GM23338 (cell line): Measurements from ENCODE around the gene SLC51A. TPM values are rescaled to one million over a fixed set of nuclear protein-coding genes. Genes with fewer than 3 reads are reported as not detected.

Experiments
- ATAC-seq: fragments of 200-7000 bp; cut with Tn5 transposase; 3 replicates; pipeline ENCODE4 v1.9.1; 2020
- DNase-seq: peaks from one replicate; pipeline ENCODE4 v3.0.0-alpha.2; 2015; ENCODE audit warnings: low spot score
- H2AFZ ChIP-seq: fragments of 200-600 bp; sonication (generic); 2 replicates; pipeline ENCODE4 v1.8.0; 2016; ENCODE audit warnings: antibody characterized with exemption, mild to moderate bottlenecking, moderate library complexity
- H3F3A ChIP-seq: fragments of 200-600 bp; sonication (generic); replicated peaks from 2 replicates; pipeline ENCODE4 v1.8.0; 2017; ENCODE audit warnings: antibody characterized with exemption, mixed run types, low read depth
- H3K27ac ChIP-seq: fragments of 200-600 bp; sonication (generic); 2 replicates; pipeline ENCODE4 v1.6.1; 2016; ENCODE audit warnings: low read depth
- H3K27me3 ChIP-seq: fragments of 200-600 bp; sonication (generic); 2 replicates; pipeline ENCODE4 v1.8.0; 2016; ENCODE audit warnings: mild to moderate bottlenecking, mixed run types, moderate library complexity; ENCODE audit not compliant: insufficient read depth
- H3K36me3 ChIP-seq: fragments of 200-600 bp; sonication (generic); 2 replicates; pipeline ENCODE4 v1.8.0; 2016; ENCODE audit warnings: mild to moderate bottlenecking; ENCODE audit not compliant: insufficient read depth
- H3K4me1 ChIP-seq: fragments of 200-600 bp; sonication (generic); 2 replicates; pipeline ENCODE4 v1.8.0; 2016; ENCODE audit warnings: mild to moderate bottlenecking, moderate library complexity; ENCODE audit not compliant: insufficient read depth
- H3K4me2 ChIP-seq: fragments of 200-600 bp; sonication (generic); 2 replicates; pipeline ENCODE4 v1.7.1; 2017; ENCODE audit warnings: mixed run types
- H3K4me3 ChIP-seq: fragments of 200-600 bp; sonication (generic); 2 replicates; pipeline ENCODE4 v1.6.1; 2016; ENCODE audit warnings: mixed run types
- H3K79me2 ChIP-seq: fragments of 200-600 bp; sonication (generic); replicated peaks from 2 replicates; pipeline ENCODE4 v1.8.0; 2017; ENCODE audit warnings: mild to moderate bottlenecking; ENCODE audit not compliant: insufficient read depth
- H3K9me2 ChIP-seq: fragments of 200-600 bp; sonication (generic); 2 replicates; pipeline ENCODE4 v1.8.0; 2017; ENCODE audit not compliant: insufficient read depth
- H4K20me1 ChIP-seq: fragments of 200-600 bp; sonication (generic); replicated peaks from 2 replicates; pipeline ENCODE4 v1.8.0; 2017; ENCODE audit warnings: mild to moderate bottlenecking; ENCODE audit not compliant: insufficient read depth
- H3K27ac Mint-ChIP-seq: 2 replicates; pipeline ENCODE4 v1.8.0; 2020; ENCODE audit warnings: inconsistent platforms, mild to moderate bottlenecking, moderate library complexity, mixed read lengths
- H3K27me3 Mint-ChIP-seq: 3 replicates; pipeline ENCODE4 v1.8.0; 2022; ENCODE audit warnings: low read depth, mild to moderate bottlenecking, moderate library complexity, mixed read lengths, inconsistent platforms; ENCODE audit not compliant: insufficient read depth, poor library complexity
- H3K36me3 Mint-ChIP-seq: 3 replicates; pipeline ENCODE4 v1.8.0; 2021; ENCODE audit warnings: low read depth, mild to moderate bottlenecking, inconsistent platforms, moderate library complexity, mixed read lengths
- H3K4me1 Mint-ChIP-seq: 3 replicates; pipeline ENCODE4 v1.8.0; 2020; ENCODE audit warnings: mild to moderate bottlenecking, inconsistent platforms, mixed read lengths
- H3K4me3 Mint-ChIP-seq: 3 replicates; pipeline ENCODE4 v1.8.0; 2021; ENCODE audit warnings: moderate library complexity, mild to moderate bottlenecking, inconsistent platforms, mixed read lengths
- H3K9me3 Mint-ChIP-seq: 3 replicates; pipeline ENCODE4 v1.8.0; 2020; ENCODE audit warnings: moderate library complexity, mild to moderate bottlenecking, inconsistent platforms, mixed read lengths
- CREB1 ChIP-seq: fragments of 250-450 bp; sonication (Bioruptor Pico); IDR thresholded peaks from 2 replicates; pipeline ENCODE4 v1.5.0; 2020; ENCODE audit warnings: low read depth, mild to moderate bottlenecking, moderate library complexity
- CTCF ChIP-seq, 2 experiments: fragments of 200-600 bp in 1 of 2; sonication (generic) in 1 of 2; conservative IDR thresholded peaks; 2 replicates each; pipeline versions ENCODE4 v1.5.1 to v1.6.1; 2016 to 2017; ENCODE audit warnings: antibody characterized with exemption in 2 of 2, low read depth in 2 of 2, mild to moderate bottlenecking in 2 of 2, moderate library complexity in 1 of 2
- ETS1 ChIP-seq: IDR thresholded peaks from 2 replicates; pipeline ENCODE4 v1.6.1; 2016; ENCODE audit warnings: antibody characterized with exemption
- EZH2 ChIP-seq: fragments of 200-600 bp; sonication (generic); IDR thresholded peaks from one replicate; pipeline ENCODE4 v1.8.0; 2017; ENCODE audit warnings: antibody characterized with exemption, mild to moderate bottlenecking, low read depth; ENCODE audit not compliant: unreplicated experiment
- EZH2phosphoT487 ChIP-seq: fragments of 200-600 bp; sonication (generic); IDR thresholded peaks from one replicate; pipeline ENCODE4 v1.8.1; 2018; ENCODE audit warnings: antibody characterized with exemption; ENCODE audit not compliant: unreplicated experiment
- JUNB ChIP-seq: IDR thresholded peaks from one replicate; pipeline ENCODE4 v1.6.1; 2016; ENCODE audit warnings: antibody characterized with exemption; ENCODE audit not compliant: unreplicated experiment
- NANOG ChIP-seq: IDR thresholded peaks from 2 replicates; pipeline ENCODE4 v1.6.1; 2016; ENCODE audit warnings: antibody characterized with exemption, borderline replicate concordance
- POLR2AphosphoS5 ChIP-seq: IDR thresholded peaks from 2 replicates; pipeline ENCODE4 v1.6.1; 2016; ENCODE audit warnings: antibody characterized with exemption, low read depth
- REST ChIP-seq: IDR thresholded peaks from one replicate; pipeline ENCODE4 v1.6.1; 2018; ENCODE audit warnings: antibody characterized with exemption; ENCODE audit not compliant: unreplicated experiment
- STAT1 ChIP-seq: IDR thresholded peaks from one replicate; pipeline ENCODE4 v1.6.1; 2016; ENCODE audit warnings: antibody characterized with exemption; ENCODE audit not compliant: unreplicated experiment
- ZNF114 ChIP-seq: fragments of 250-450 bp; sonication (Bioruptor Pico); IDR thresholded peaks from 2 replicates; pipeline ENCODE4 v1.5.0; 2020; ENCODE audit warnings: mild to moderate bottlenecking, moderate library complexity
- ZNF331 ChIP-seq: fragments of 250-450 bp; sonication (Bioruptor Pico); IDR thresholded peaks from 2 replicates; pipeline ENCODE4 v1.5.0; 2020; ENCODE audit warnings: low read depth, mild to moderate bottlenecking, moderate library complexity
- ZNF462 ChIP-seq: fragments of 250-450 bp; sonication (Bioruptor Pico); IDR thresholded peaks from 2 replicates; pipeline ENCODE4 v1.5.0; 2020; ENCODE audit warnings: mild to moderate bottlenecking, moderate library complexity
- polyA plus RNA-seq: library from polyadenylated mRNA; unstranded; fragments of >200 nt; fragmentation: Nextera tagmentation; extraction: Ambion mirVana; gene quantifications from 2 replicates; pipeline ENCODE4 v1.2.1, GENCODE V29; 2016
- total RNA-seq: library from RNA; depleted of rRNA; stranded (reverse); fragments of >200 nt; shearing (Covaris generic); gene quantifications from 2 replicates; pipeline ENCODE4 v1.2.3, GENCODE V29; 2014

The SLC51A gene
- total and polyA plus RNA-seq, 2 experiments from 2014 or later = 4.0 to 6.7 TPM

GRCh38 chr3:196273655-196274054 lies 57.3 kb downstream of the SLC51A start (continued):
- TF ChIP-seq STAT1 = no peak
- TF ChIP-seq EZH2 = no peak
- no peak for TF ChIP-seq ETS1
- no peak for TF ChIP-seq NANOG
- TF ChIP-seq CREB1 (CRISPR knock-in tag) = no peak
- TF ChIP-seq JUNB = no peak
- no peak for TF ChIP-seq POLR2AphosphoS5

GRCh38 chr3:196274585-196274984 lies 58.3 kb downstream of the SLC51A start:
- Mint-ChIP-seq H3K27ac (no peak overlapping the region), H3K27me3 (peaks cover 1% of the 10 kb centered on the region), H3K9me3 (peaks cover 27% of the 10 kb centered on the region), H3K36me3 (peaks cover 49% of the 10 kb centered on the region), H3K4me3 (no peak overlapping the region), H3K4me1 (peaks cover 3% of the 10 kb centered on the region; the same call in 2 of the 3 replicates)
- no peaks in the 10 kb centered on the region for H3K9me2 ChIP-seq
- no peaks in the 10 kb centered on the region for H4K20me1 ChIP-seq
- no peak overlapping the region for H3K4me3 ChIP-seq
- H3K36me3 ChIP-seq = peaks cover 6% of the 10 kb centered on the region; the same call in 1 of the 2 replicates
- no peaks in the 10 kb centered on the region for H3K27me3 ChIP-seq
- ATAC-seq (no peak), DNase-seq (no peak)
- 0 out of 2 replicates have a peak, but pooled peaks cover 4% of the 10 kb centered on the region for H3K4me1 ChIP-seq
- no peaks in the 10 kb centered on the region for H3F3A ChIP-seq
- H2AFZ ChIP-seq = no peak overlapping the region
- H3K79me2 ChIP-seq = peaks cover 38% of the 10 kb centered on the region
- no peak overlapping the region for H3K4me2 ChIP-seq
- H3K27ac ChIP-seq = no peak overlapping the region
- TF ChIP-seq CTCF (conservative IDR thresholded peaks at IDR 0.05; ENCODE audit: low read depth in 2 of 2) (no peak), ZNF462 (CRISPR knock-in tag) (no peak), EZH2phosphoT487 (no peak), POLR2AphosphoS5 (no peak), REST (no peak), STAT1 (no peak), ZNF114 (no peak), EZH2 (no peak), ZNF331 (no peak), NANOG (no peak), JUNB (no peak)
